ENCODE measurements around the gene CPXCR1.
"Not testable (repeated sequence)": the region's sequence is repeated elsewhere in the genome, so short reads cannot be mapped to it uniquely, and the experiment has no call there.

CPXCR1 gene

DNA sequence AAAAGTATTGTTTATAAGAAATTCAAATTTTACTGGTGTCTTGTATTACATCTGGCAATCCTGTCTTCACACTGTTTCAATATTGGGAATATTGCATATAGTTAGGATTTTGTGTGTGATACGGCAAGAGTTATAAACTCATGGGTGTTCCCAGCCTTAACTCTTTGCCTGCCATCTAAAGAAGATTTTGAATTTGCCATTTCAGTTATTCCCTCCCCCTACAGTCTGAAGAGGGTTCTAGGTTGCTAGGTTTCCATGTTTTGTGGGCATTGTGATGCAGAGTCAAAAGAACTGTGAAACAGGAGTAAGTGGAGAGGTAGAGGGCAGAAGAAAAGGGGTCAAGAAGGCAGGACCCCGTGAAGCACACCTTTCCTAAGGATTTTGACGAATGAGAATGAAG is at the start of gene CPXCR1:
Gene CPXCR1, plus strand, starts transcription at position 301 of the 400 bp plus-strand sequence. CDS start 6,190 bp downstream, outside the sequence.
- Histone ChIP-seq H3K9ac (ENCODE audit: low read length) (no peak within 1 kb of the TSS), H3K9me3 (ENCODE audit: insufficient read depth, low read length) (no peaks in the 10 kb centered on the region), H3K27ac (ENCODE audit: low read length) (no peak within 1 kb of the TSS), H3K27me3 (ENCODE audit: low read depth, low read length) (no peaks in the 10 kb centered on the region), H3K79me2 (ENCODE audit: low read length) (no peaks in the 10 kb centered on the region), H3K4me3 (ENCODE audit: low read length) (no peak within 1 kb of the TSS), H3K36me3 (replicated peaks; ENCODE audit: low read depth, low read length) (no peaks in the 10 kb centered on the region), H3K4me1 (ENCODE audit: low read length) (no peaks in the 10 kb centered on the region), H3K4me2 (ENCODE audit: low read length) (no peak within 1 kb of the TSS; the same call in 1 of the 2 replicates), H4K20me1 (ENCODE audit: insufficient read depth, low read length) (no peaks in the 10 kb centered on the region), H2AFZ (ENCODE audit: low read depth, low read length) (no peak within 1 kb of the TSS; the same call in 1 of the 2 replicates)
- TF ChIP-seq, protein P1, sequence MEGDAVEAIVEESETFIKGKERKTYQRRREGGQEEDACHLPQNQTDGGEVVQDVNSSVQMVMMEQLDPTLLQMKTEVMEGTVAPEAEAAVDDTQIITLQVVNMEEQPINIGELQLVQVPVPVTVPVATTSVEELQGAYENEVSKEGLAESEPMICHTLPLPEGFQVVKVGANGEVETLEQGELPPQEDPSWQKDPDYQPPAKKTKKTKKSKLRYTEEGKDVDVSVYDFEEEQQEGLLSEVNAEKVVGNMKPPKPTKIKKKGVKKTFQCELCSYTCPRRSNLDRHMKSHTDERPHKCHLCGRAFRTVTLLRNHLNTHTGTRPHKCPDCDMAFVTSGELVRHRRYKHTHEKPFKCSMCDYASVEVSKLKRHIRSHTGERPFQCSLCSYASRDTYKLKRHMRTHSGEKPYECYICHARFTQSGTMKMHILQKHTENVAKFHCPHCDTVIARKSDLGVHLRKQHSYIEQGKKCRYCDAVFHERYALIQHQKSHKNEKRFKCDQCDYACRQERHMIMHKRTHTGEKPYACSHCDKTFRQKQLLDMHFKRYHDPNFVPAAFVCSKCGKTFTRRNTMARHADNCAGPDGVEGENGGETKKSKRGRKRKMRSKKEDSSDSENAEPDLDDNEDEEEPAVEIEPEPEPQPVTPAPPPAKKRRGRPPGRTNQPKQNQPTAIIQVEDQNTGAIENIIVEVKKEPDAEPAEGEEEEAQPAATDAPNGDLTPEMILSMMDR (IDR thresholded peaks at IDR 0.05; ENCODE audit: low read depth, low read length): no peak
- no peak for TF ChIP-seq EZH2phosphoT487 (IDR thresholded peaks at IDR 0.05; ENCODE audit: low read depth)

GRCh38 chrX:88735835-88736234 is 11.2 kb upstream of the CPXCR1 start:
- H3K79me2 ChIP-seq (ENCODE audit: low read length): no peaks in the 10 kb centered on the region
- no peak overlapping the region for H2AFZ ChIP-seq (ENCODE audit: low read depth, low read length)
- H3K27ac ChIP-seq (ENCODE audit: low read length): no peak overlapping the region
- no peak overlapping the region for H3K9ac ChIP-seq (ENCODE audit: low read length)
- no peak overlapping the region for H3K4me2 ChIP-seq (ENCODE audit: low read length)
- H3K4me3 ChIP-seq (ENCODE audit: low read length): no peak overlapping the region
- no peaks in the 10 kb centered on the region for H3K27me3 ChIP-seq (ENCODE audit: low read depth, low read length)
- no peaks in the 10 kb centered on the region for H4K20me1 ChIP-seq (ENCODE audit: insufficient read depth, low read length)
- no peaks in the 10 kb centered on the region for H3K4me1 ChIP-seq (ENCODE audit: low read length)
- no peaks in the 10 kb centered on the region for H3K9me3 ChIP-seq (ENCODE audit: insufficient read depth, low read length)
- TF ChIP-seq, protein P1 (IDR thresholded peaks at IDR 0.05; ENCODE audit: low read depth, low read length): no peak
- H3K36me3 ChIP-seq (replicated peaks; ENCODE audit: low read depth, low read length): no peaks in the 10 kb centered on the region

- not testable (repeated sequence) for H3K9ac ChIP-seq (ENCODE audit: low read length); H3K36me3 ChIP-seq (replicated peaks; ENCODE audit: low read depth, low read length); H3K79me2 ChIP-seq (ENCODE audit: low read length); H3K9me3 ChIP-seq (ENCODE audit: insufficient read depth, low read length); H4K20me1 ChIP-seq (ENCODE audit: insufficient read depth, low read length); H3K4me1 ChIP-seq (ENCODE audit: low read length); H3K27me3 ChIP-seq (ENCODE audit: low read depth, low read length); H3K4me2 ChIP-seq (ENCODE audit: low read length); H3K4me3 ChIP-seq (ENCODE audit: low read length); H3K27ac ChIP-seq (ENCODE audit: low read length); H2AFZ ChIP-seq (ENCODE audit: low read depth, low read length)
Measured at GRCh38 chrX:88746215-88746614, 810 bp upstream of the CPXCR1 start.

DNA sequence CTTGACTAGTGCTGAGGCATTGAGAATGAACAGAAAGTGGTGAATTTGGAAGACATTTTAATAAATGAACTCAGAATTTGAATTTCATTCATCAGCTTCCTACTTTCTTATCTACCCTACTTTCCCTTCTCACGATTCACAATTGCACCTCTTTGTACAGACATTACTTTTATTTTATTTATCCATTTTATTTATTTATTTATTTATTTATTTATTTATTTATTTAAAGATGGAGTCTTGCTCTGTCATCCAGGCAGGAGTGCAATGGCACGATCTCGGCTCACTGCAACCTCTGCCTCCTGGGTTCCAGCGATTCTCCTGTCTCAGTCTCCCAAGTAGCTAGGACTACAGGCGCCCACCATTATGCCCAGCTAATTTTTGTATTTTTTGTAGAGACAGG is 5.3 kb downstream of the CPXCR1 start:
- H3K79me2 ChIP-seq (ENCODE audit: low read length); H3K9ac ChIP-seq (ENCODE audit: low read length); H4K20me1 ChIP-seq (ENCODE audit: insufficient read depth, low read length); H2AFZ ChIP-seq (ENCODE audit: low read depth, low read length); H3K27me3 ChIP-seq (ENCODE audit: low read depth, low read length); H3K27ac ChIP-seq (ENCODE audit: low read length); H3K9me3 ChIP-seq (ENCODE audit: insufficient read depth, low read length); H3K4me1 ChIP-seq (ENCODE audit: low read length); H3K4me3 ChIP-seq (ENCODE audit: low read length); H3K4me2 ChIP-seq (ENCODE audit: low read length); H3K36me3 ChIP-seq (replicated peaks; ENCODE audit: low read depth, low read length): not testable (repeated sequence)

GRCh38 chrX:88789825-88790224 is 42.8 kb downstream of the CPXCR1 start:
- Histone ChIP-seq H3K79me2 (ENCODE audit: low read length) (no peaks in the 10 kb centered on the region), H3K27me3 (ENCODE audit: low read depth, low read length) (no peaks in the 10 kb centered on the region), H3K4me2 (ENCODE audit: low read length) (no peak overlapping the region), H3K9me3 (ENCODE audit: insufficient read depth, low read length) (no peaks in the 10 kb centered on the region), H2AFZ (ENCODE audit: low read depth, low read length) (no peak overlapping the region), H3K36me3 (replicated peaks; ENCODE audit: low read depth, low read length) (no peaks in the 10 kb centered on the region), H3K27ac (ENCODE audit: low read length) (no peak overlapping the region), H3K9ac (ENCODE audit: low read length) (no peak overlapping the region), H3K4me3 (ENCODE audit: low read length) (no peak overlapping the region), H4K20me1 (ENCODE audit: insufficient read depth, low read length) (no peaks in the 10 kb centered on the region), H3K4me1 (ENCODE audit: low read length) (no peaks in the 10 kb centered on the region)
- TF ChIP-seq, protein P1 (IDR thresholded peaks at IDR 0.05; ENCODE audit: low read depth, low read length): no peak
- TF ChIP-seq EZH2phosphoT487 (IDR thresholded peaks at IDR 0.05; ENCODE audit: low read depth): no peak
